Stomach (tissue), 4 donors: Measurements from ENCODE around the gene CARD11.

ENCODE experiments used
- POLR2AphosphoS5 ChIP-seq, 3 donors: sonication (generic); formaldehyde crosslinking; IDR thresholded peaks; one replicate each; pipeline ENCODE4 v1.6.1; 2016; ENCODE audit warnings: antibody characterized with exemption in 3 of 3
- TF ChIP-seq, protein P1 (sequence below), 7 experiments: fragments of 450-650 bp in 4 of 7; fragments of 200-600 bp in 3 of 7; sonication (generic) in 3 of 7; IDR thresholded peaks; one replicate each; pipeline ENCODE4 v1.5.1; 2016 to 2019; ENCODE audit warnings: antibody characterized with exemption in 7 of 7, control low read depth in 2 of 7, mild to moderate bottlenecking in 1 of 7

DNA sequence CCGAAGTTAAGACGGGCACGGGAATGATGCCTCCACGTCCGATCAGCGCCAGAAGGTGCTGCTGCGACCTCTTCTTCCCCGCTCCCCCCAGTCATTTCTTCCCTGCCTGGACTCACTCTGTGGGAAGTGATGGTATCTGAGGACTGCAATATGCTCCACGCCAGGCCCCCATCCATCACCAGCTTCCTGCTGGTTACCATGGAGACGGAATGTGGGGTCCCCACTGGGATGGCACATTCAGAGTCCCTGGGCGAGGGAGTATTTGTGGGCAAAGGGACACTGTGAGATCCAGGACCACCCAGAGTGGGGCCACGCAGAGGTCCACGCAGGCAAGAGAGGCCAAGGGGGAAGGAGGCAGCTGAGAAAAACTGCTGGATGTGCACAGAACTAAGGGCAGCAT, 39.7 kb downstream of the CARD11 start:
- no peak for TF ChIP-seq POLR2AphosphoS5 (IDR thresholded peaks at IDR 0.05)
- TF ChIP-seq, protein P1, sequence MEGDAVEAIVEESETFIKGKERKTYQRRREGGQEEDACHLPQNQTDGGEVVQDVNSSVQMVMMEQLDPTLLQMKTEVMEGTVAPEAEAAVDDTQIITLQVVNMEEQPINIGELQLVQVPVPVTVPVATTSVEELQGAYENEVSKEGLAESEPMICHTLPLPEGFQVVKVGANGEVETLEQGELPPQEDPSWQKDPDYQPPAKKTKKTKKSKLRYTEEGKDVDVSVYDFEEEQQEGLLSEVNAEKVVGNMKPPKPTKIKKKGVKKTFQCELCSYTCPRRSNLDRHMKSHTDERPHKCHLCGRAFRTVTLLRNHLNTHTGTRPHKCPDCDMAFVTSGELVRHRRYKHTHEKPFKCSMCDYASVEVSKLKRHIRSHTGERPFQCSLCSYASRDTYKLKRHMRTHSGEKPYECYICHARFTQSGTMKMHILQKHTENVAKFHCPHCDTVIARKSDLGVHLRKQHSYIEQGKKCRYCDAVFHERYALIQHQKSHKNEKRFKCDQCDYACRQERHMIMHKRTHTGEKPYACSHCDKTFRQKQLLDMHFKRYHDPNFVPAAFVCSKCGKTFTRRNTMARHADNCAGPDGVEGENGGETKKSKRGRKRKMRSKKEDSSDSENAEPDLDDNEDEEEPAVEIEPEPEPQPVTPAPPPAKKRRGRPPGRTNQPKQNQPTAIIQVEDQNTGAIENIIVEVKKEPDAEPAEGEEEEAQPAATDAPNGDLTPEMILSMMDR (IDR thresholded peaks at IDR 0.05) = no peak
